MCF 10A (cell line): ENCODE data around the gene DIAPH1. TPM values are rescaled to one million over a fixed set of nuclear protein-coding genes. Genes with fewer than 3 reads are reported as not detected.
A peak's percentile ranks its signal among the peaks of the same experiment; 100 is the strongest.

Experiments
- BruUV-seq: library from RNA; stranded (reverse); fragments of 400-500 nt; replicated peaks from 2 replicates; lab custom pipeline; 2021; lab: Mats Ljungman, UMichigan
- CTCF ChIA-PET: fragments of 300-600 bp; sonication (Branson Sonifier 250); formaldehyde crosslinking; extraction: SDS; loops from one replicate; lab custom pipeline; 2021; ENCODE audit warnings: antibody characterized with exemption, inconsistent platforms; lab: Yijun Ruan, JAX
- POLR2A ChIA-PET: fragments of 300-600, 350-650 bp; sonication (Branson Sonifier 250); formaldehyde crosslinking; extraction: SDS; loops from one replicate; lab custom pipeline; 2020; ENCODE audit warnings: antibody characterized with exemption, inconsistent platforms; lab: Yijun Ruan, JAX
- DNase-seq: peaks from one replicate; pipeline ENCODE4 v3.0.0-alpha.2; 2018; ENCODE audit not compliant: unreplicated experiment
- H3K27ac Mint-ChIP-seq: one replicate; pipeline ENCODE4 v1.8.0; 2022; ENCODE audit warnings: mild to moderate bottlenecking, low read depth, mixed read lengths; ENCODE audit not compliant: unreplicated experiment
- H3K27me3 Mint-ChIP-seq: one replicate; pipeline ENCODE4 v1.8.0; 2022; ENCODE audit warnings: mixed read lengths; ENCODE audit not compliant: insufficient read depth, unreplicated experiment
- H3K36me3 Mint-ChIP-seq: one replicate; pipeline ENCODE4 v1.8.0; 2022; ENCODE audit warnings: mild to moderate bottlenecking, moderate library complexity, mixed read lengths; ENCODE audit not compliant: insufficient read depth, unreplicated experiment
- H3K4me1 Mint-ChIP-seq: one replicate; pipeline ENCODE4 v1.8.0; 2022; ENCODE audit warnings: mixed read lengths; ENCODE audit not compliant: insufficient read depth, unreplicated experiment
- H3K4me3 Mint-ChIP-seq: one replicate; pipeline ENCODE4 v1.8.0; 2022; ENCODE audit warnings: mild to moderate bottlenecking, moderate library complexity, mixed read lengths; ENCODE audit not compliant: unreplicated experiment
- H3K9me3 Mint-ChIP-seq: one replicate; pipeline ENCODE4 v1.8.0; 2022; ENCODE audit warnings: mixed read lengths; ENCODE audit not compliant: unreplicated experiment
- CTCF ChIP-seq: fragments of 200-600 bp; IDR thresholded peaks from one replicate; pipeline ENCODE4 v1.8.0; 2022; ENCODE audit warnings: antibody characterized with exemption, mild to moderate bottlenecking; ENCODE audit not compliant: unreplicated experiment
- intact Hi-C: fragments of 100-400 bp; cut with micrococcal nuclease; formaldehyde crosslinking; loops from 2 replicates; pipeline ENCODE4 v1.14.1; 2022
- total RNA-seq: library from RNA; stranded (reverse); gene quantifications from 2 replicates; pipeline ENCODE4 v1.2.3, GENCODE V29; 2022

Gene DIAPH1
- total RNA-seq, 1 experiment from 2014 or later, result 228 TPM

- CTCF ChIA-PET, result interaction anchor here (0.7 to 4.6 kb wide), 9 partner anchors 8 to 351 kb away, joined by 4 to 42 read pairs (median 6); partner anchors contain the start of gene DIAPH1
- no peak for TF ChIP-seq CTCF
- intact Hi-C loops, result loop anchor here (10.0 kb wide), 1 partner anchor 634 kb away; no protein-coding TSS in a partner anchor
- POLR2A ChIA-PET, result interaction anchor here (3.5 to 14.7 kb wide), 3 partner anchors 7 to 28 kb away, joined by 15 to 385 read pairs (median 29); partner anchors contain the start of genes DIAPH1, HDAC3 and RELL2
- DNase-seq, result no peak
- Mint-ChIP-seq H3K27ac (no peak overlapping the region), H3K9me3 (no peaks in the 10 kb centered on the region), H3K4me1 (peaks cover 57% of the 10 kb centered on the region), H3K4me3 (no peak overlapping the region), H3K36me3 (peaks cover 40% of the 10 kb centered on the region), H3K27me3 (no peaks in the 10 kb centered on the region)
- BruUV-seq, result no TSS peak
Measured at GRCh38 chr5:141609044-141609443, 9.8 kb downstream of the DIAPH1 start.

- H3K4me1 Mint-ChIP-seq, result peaks cover 58% of the 10 kb centered on the region
- BruUV-seq, result no TSS peak
- TF ChIP-seq CTCF, result no peak
- POLR2A ChIA-PET, result interaction anchor here (3.5 to 14.7 kb wide), 3 partner anchors 8 to 28 kb away, joined by 15 to 385 read pairs (median 29); partner anchors contain the start of genes DIAPH1, HDAC3 and RELL2
- CTCF ChIA-PET, result interaction anchor here (0.7 to 4.6 kb wide), 10 partner anchors 8 to 352 kb away, joined by 3 to 42 read pairs (median 6); partner anchors contain the start of gene DIAPH1
- no peaks in the 10 kb centered on the region for H3K27me3 Mint-ChIP-seq
- DNase-seq, result no peak
- peaks cover 35% of the 10 kb centered on the region for H3K36me3 Mint-ChIP-seq
- H3K4me3 Mint-ChIP-seq, result no peak overlapping the region
- H3K9me3 Mint-ChIP-seq, result no peaks in the 10 kb centered on the region
- H3K27ac Mint-ChIP-seq, result peak overlapping the region; percentile 53
- intact Hi-C loops, result loop anchor here (10.0 kb wide), 1 partner anchor 634 kb away; no protein-coding TSS in a partner anchor
Measured at GRCh38 chr5:141608557-141608956, 10.2 kb downstream of the DIAPH1 start.

- Mint-ChIP-seq H3K27me3 (no peaks in the 10 kb centered on the region), H3K27ac (peak overlapping the region; percentile 53), H3K9me3 (no peaks in the 10 kb centered on the region), H3K4me1 (peaks cover 53% of the 10 kb centered on the region), H3K36me3 (peaks cover 32% of the 10 kb centered on the region), H3K4me3 (no peak overlapping the region)
- ChIA-PET CTCF (interaction anchor here (0.7 to 4.6 kb wide), 9 partner anchors 9 to 352 kb away, joined by 3 to 42 read pairs (median 6); partner anchors contain the start of gene DIAPH1), POLR2A (interaction anchor here (0.5 to 14.7 kb wide), 5 partner anchors 8 to 50 kb away, joined by 3 to 385 read pairs (median 15); partner anchors contain the start of genes DIAPH1, HDAC3 and RELL2)
- no peak for TF ChIP-seq CTCF
- no peak for DNase-seq
- BruUV-seq, result no TSS peak
- intact Hi-C loops, result loop anchor here (10.0 kb wide), 1 partner anchor 633 kb away; no protein-coding TSS in a partner anchor
Measured at GRCh38 chr5:141608046-141608445, 10.8 kb downstream of the DIAPH1 start.
